T-helper 2 cell treated with Interferon-gamma antibody and Interleukin-4, amounts not matched to agents 100 ng/mL and 5 ng/mL, for 36 hours (primary cell): ENCODE data around the gene DCTN3. TPM values are rescaled to one million over a fixed set of nuclear protein-coding genes. Genes with fewer than 3 reads are reported as not detected.

ENCODE experiments used
- intact Hi-C: fragments of 100-400 bp; cut with micrococcal nuclease; formaldehyde crosslinking; loops from one replicate; pipeline ENCODE4 v1.15.1; 2023
- total RNA-seq: library from RNA; stranded (reverse); gene quantifications from 2 replicates; pipeline ENCODE4 v1.2.3, GENCODE V29; 2022

DCTN3 gene
- total RNA-seq, 1 donor from 2014 or later = 115 TPM

DNA sequence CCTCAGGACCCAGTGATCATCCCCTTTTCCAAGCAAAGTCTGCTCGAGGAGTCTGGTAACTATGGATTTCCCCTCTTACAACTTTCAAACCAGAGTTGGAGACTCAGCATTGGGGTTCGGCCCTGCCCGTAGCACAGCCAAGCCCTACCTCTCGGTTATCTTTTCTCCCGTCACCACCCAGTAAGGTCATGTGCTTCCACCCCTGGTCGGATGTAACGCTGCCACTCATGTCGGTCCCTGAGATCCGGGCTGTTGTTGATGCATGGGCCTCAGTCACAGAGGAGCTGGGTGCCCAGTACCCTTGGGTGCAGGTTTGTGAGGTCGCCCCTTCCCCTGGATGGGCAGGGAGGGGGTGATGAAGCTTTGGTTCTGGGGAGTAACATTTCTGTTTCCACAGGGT is 27.4 kb upstream of the DCTN3 start:
- intact Hi-C loops = loop anchor here (2.0 kb wide), 1 partner anchor 53 kb away; no protein-coding TSS in a partner anchor

DNA sequence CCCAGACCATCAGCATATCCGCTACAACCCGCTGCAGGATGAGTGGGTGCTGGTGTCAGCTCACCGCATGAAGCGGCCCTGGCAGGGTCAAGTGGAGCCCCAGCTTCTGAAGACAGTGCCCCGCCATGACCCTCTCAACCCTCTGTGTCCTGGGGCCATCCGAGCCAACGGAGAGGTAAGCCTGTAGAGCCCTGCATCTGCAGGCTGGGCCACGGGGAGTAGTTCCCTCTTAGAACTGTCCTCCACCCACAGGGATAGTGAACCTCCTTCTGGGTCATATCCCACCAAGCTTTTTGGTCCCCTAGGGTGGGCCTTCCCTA is 26.7 kb upstream of the DCTN3 start:
- intact Hi-C loops = loop anchor here (2.0 kb wide), 1 partner anchor 54 kb away; no protein-coding TSS in a partner anchor

DNA sequence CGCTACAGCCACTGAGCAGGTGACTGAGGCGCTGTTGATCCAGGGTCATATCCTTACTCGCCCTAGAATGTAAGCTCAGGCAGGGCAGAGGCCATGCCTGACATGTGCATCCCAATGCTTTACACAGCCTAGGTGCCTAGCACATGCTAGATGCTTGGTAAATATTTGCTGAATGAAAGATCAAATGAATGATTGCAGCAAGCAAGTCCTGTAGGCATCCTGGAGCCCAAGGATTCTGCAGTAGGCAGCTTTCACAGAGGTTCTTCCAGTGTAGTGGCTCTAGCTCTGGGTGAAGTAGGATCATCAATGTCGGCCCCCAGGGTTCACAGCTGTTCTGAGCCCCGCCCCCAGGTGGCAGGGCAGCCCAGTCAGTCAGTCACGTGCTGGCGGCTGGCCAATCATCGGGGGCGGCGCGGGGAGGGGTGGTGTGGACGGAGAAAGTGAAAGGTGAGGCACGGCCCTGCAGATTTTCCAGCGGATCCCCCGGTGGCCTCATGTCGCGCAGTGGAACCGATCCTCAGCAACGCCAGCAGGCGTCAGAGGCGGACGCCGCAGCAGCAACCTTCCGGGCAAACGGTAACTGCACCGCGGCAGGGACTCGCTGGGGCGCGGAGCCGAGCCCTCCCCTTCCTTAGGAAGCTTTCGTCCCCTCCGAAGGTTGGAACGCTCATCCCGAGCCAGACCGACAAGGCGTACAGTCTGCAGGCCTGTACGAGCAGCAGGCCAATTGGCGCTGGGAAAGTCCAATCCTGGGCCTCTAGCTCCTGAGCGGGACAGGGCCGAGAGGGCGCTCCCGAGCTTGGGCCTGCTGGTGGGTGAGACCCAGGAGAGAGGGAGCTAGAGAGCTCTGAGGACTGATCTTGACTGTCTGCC is 26.2 kb upstream of the DCTN3 start, which contains the start of gene GALT:
Gene GALT, plus strand, starts transcription at position 465 of the 873 bp plus-strand sequence. Its CDS starts 30 bp downstream, at position 495.
- intact Hi-C loops = loop anchor here (1.0 to 2.0 kb wide), 3 partner anchors 8 to 54 kb away; no protein-coding TSS in a partner anchor

DNA sequence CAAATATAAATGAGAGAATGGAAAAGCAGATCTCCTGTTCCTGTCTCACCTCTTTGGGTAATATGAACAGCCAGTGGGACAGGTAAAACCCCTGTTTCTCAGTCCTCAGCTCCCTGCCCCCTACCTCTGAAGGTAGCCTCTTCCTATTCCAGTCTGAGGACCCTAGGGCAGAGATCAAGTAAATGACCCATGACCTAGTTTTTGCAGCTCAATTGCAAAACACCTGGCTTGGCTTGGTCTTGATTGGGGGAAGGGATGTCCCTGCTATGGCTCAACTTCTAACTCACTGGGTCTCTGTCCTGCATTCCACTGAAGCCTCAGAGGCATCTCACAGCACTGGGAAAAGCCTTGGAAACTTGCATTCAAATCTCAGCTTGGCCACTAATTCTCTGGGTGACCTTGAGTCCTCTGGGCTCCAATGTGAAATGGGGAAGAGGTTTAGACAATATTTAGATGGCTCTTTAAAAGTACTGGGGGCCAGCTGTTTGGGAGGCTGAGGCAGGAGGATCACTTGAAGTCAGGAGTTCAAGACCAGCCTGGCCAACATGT is 24.5 kb upstream of the DCTN3 start:
- intact Hi-C loops = no loop called here

DNA sequence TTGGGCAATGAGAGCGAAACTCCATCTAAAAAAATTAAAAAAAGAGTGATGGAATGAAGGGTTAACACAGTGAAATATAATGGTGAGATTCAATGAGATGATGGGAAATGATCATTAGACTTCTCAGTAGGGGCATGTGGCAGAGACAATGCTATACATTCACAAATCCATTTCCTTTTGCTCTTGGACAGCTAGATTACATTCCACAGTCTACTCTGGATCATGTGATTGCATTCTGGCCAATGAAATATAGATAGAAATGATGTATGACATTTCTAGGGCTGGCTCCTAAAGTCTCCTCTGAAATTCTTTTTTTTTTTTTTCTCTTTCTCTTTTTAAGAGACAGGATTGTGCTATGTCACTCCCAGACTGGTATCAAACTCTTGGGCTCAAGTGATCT is 22.4 kb upstream of the DCTN3 start:
- intact Hi-C loops = no loop called here

DNA sequence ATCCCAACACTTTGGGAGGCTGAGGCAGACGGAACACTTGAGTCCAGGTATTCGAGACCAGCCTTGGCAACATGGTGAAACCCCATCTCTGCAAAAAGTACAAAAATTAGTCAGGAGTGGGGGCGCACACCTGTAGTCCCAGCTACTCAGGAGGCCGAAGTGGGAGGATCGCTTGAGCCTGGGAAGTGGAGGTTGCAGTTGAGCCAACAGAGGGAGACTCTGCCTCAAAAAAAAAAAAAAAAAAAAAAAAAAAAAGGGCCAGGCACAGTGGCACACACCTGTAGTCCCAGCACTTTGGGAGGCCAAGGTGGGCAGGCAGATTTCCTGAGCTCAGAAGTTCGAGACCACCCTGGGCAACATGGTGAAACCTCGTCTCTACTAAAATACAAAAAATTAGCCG is 19.0 kb upstream of the DCTN3 start:
- intact Hi-C loops = loop anchor here (5.0 kb wide), 2 partner anchors 182 to 262 kb away; partner anchors contain the start of genes DNAI1, FAM219A and MYORG

DNA sequence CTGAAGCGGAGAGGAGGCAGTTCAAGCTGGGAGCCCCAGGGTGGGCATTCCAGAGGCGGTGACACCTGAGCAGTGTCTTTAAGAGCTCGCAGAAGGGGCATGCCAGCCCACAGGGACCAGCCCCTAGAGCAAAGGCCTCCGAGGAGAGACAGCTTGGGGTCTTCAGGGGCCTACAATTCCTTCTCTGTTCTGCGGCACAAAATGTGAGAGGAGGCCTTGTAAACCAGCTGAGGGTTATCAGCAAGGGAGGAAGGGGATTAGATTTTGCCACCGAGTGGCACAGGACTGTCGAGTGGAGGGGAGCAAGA is 17.8 kb upstream of the DCTN3 start:
- intact Hi-C loops = loop anchor here (1.0 to 5.0 kb wide), 3 partner anchors 8 to 261 kb away; partner anchors contain the start of genes DNAI1, FAM219A, GALT and MYORG

DNA sequence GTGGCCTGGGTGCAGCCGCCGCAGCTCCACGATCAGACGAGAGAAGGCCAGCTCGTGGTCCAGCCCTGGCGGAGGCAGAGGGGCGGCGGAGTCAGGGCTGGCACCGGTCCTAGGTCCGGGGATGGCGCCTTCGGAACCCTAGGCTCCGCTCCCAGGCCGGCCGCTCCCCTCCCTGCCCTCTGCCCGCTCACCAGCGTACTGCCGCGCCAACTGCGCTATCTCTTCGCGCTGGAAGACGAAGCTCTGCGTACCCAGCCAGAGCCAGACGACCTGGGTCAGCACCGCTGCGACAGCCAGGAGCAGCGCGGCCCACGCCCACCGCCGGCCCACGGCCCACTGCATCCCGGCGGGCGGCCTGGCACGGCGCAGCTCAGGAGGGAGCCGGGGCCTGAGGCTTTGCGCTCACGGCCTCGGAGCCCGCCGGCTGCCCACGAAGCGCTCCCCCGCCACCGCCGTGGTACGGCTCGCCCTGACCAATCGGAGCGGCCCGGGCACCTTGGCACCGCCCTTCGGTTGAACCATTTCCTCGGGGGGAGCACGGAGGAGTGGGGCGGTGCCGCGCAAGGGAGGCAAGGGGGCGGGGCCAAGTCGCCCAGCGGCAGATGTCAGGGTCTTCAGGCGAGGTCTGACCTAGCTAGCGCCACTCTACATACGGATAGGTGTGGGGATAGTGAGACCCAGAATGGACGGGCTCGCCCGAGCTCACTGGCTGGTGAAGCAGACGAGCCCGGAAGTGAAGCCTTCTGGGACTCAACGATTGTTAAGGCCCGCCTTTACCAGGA is 17.3 kb upstream of the DCTN3 start, which contains the start of gene SIGMAR1:
Gene SIGMAR1, minus strand, starts transcription at position 432 of the 782 bp plus-strand sequence. Its CDS starts 90 bp downstream, at position 342.
- intact Hi-C loops = loop anchor here (1.0 to 5.0 kb wide), 4 partner anchors 9 to 260 kb away; partner anchors contain the start of genes DNAI1, FAM219A, GALT and MYORG

DNA sequence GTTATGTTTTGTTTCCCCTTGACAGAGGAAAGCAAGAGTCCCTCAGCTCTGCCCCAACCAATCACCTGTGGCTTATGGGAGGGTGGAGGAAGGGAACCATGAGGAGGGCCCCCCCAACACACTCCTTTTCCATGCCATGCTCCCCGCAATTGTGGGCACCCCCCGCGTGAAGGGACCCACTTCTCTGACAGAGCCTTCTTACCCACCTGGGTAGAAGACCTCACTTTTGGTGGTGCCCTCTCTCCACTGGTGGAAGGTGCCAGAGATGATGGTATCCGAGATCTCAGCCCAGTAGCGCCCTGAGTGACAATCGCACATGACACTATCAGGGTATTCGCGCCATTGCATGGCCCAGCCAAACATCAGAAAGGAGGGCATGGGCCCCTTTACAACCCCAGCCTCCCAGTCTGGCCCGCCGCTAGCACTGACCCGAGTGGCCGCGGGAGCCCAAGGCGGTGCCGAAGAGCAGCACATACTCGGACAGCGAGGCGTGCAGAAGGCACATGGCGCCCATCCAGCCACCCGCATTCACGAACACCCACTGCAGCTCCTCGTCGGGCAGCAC is 16.6 kb upstream of the DCTN3 start:
- intact Hi-C loops = loop anchor here (1.0 to 5.0 kb wide), 3 partner anchors 28 to 260 kb away; partner anchors contain the start of genes DNAI1, FAM219A and MYORG

DNA sequence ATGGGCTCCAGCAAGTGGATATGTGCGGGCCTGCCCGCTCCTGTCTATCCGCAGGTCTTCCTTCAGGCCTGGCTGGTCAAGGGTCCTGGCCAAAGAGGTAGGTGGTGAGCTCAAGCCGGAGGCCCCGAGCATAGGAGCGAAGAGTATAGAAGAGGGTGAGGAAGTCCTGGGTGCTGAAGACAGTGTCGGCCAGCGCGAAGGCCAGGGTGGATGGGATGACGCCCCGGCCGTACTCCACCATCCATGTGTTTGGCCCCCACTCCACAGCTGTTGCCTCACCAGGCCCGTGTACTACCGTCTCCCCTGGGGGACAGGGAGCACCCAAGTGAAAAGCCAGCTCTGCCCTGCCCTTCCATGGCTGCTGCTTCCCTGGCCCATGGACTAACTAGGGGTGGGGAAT is 15.3 kb upstream of the DCTN3 start:
- intact Hi-C loops = loop anchor here (2.0 to 5.0 kb wide), 3 partner anchors 67 to 258 kb away; partner anchors contain the start of genes DNAI1, FAM219A and MYORG

DNA sequence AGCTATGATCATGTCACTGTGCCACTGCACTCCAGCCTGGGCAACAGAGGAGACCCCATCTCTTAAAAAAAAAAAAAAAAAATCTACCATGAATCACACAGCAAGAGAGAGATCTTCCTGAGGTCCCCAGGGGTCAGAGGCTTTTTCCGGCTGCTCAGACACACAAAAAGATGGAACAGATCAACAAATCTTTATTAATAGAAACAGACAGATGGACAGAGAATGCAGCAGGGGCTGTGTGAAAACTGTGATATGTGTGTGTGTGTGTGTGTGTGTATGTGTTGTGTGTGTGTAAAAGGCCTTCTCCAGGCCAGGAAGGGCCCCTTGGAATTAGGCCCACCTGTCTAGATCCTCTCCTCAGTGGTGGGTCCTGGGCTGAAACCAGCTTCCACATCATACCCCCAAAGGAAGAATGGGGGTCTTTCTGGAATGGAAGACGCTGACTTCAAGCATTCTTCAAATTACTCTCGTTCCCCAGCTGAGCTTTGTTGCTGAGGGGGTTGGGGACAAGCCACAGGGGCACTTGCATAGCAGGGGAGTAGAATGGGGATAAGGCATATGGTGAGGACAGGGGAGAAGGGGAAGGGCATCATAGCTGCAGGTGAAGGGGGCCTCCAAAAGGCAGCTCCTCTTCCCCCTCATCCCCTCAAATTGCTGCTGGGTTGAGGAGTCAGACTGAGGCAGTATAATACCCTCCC is 14.4 kb upstream of the DCTN3 start:
- intact Hi-C loops = loop anchor here (1.0 to 5.0 kb wide), 4 partner anchors 22 to 257 kb away; partner anchors contain the start of genes DNAI1, FAM219A, MYORG and RPP25L

DNA sequence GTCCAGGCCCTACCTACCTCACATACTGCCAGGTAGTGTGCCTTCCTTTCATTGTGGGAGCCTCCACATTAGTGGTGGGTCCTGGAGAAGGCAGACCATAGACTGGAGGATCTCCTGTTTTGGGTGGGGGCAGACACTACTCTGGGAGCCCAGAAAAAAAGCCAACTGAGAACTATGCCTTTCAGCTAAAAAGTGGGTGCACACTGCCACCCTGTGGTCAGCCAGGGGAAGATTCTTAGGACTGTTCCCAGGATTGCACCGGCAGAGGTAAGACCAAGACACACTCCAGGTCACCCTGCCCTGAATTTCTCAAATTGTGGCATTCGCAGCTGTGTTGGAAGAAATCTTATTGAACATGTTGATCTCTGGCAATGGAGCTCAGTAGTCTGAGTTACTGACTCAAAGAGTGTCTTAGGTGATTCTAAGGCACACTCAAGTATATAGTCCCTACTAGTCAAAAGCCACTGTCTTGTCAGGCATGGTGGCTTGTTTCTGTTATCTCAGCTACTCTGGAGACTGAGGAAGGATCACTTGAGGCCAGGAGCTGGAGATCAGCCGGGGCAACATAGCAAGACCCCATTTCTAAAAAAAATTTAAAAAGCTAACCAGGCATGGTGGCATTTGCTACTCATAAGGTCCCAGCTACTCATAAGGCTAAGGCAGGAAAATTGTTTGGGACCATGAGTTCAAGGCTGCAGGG is 13.7 kb upstream of the DCTN3 start:
- intact Hi-C loops = loop anchor here (1.0 to 2.0 kb wide), 2 partner anchors 22 to 69 kb away; partner anchors contain the start of gene RPP25L

DNA sequence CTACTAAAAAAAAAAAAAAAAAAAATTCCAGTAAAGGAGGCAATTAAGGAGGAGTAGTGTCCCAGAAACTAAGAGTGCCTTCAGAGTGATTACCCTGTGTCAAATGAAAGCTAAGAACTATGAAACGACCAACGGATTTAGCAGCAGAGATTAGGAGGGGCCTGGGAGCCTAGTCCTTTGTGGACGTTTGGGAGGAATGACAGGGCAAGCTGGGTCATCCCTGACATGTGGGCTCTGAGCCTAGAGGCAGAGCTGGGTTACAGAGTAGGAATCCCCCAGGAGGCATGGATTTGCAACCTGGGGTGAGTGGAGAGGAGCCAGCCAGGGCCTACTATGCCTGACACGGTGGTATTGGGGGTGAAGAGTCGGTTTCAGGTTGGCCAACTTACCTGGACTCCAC is 12.9 kb upstream of the DCTN3 start:
- intact Hi-C loops = no loop called here

DNA sequence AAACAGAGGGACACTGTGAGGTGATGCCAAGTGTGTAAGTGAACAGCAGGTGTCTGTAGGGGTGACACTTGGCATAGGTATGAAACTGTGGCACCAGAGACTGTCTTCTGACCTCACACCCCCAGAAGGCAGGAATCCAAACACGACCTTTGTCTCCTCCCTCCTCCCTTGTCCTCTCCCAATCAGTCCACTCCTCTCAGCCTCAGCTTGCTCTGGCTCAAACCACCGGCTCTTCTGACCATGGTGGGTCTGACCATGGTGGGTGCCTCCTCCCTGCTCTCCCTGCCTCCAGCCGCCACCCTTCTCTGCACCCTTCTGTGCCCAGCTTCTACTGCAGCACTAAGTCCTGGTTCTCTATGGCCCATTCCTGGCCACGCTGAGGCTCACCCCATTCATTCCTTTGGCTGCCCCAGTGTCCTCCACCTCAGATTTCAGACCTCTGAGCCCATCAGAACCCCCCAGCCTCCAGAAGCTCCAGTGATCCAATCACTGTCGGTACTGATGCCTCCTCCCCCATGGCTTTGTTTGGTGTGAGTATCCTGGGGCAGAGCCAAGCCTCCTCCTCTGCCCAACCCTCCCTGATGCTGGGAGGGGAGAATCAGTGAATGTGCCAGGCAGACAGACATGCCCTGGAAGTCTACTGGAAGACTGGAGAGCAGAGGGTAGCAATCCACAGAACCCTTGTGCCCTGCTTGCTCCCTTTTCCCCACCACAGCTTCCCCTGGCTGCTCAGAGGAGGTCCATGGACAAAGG is 10.3 kb upstream of the DCTN3 start:
- intact Hi-C loops = no loop called here

DNA sequence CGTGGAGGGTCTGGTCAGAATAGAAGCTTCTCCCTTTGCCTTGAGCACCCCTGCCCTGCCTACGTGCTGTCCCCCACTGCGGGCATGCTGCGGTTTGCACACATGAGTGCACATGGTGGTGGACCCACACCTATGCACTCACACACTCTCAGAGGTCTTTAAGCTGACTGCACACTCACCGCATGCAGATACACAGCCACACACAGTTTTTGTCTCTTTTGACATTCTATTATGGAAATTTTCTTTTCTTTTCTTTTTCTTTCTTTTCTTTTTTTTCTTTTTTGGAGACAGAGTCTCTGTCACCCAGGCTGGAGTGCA is 9.2 kb upstream of the DCTN3 start:
- intact Hi-C loops = no loop called here

DNA sequence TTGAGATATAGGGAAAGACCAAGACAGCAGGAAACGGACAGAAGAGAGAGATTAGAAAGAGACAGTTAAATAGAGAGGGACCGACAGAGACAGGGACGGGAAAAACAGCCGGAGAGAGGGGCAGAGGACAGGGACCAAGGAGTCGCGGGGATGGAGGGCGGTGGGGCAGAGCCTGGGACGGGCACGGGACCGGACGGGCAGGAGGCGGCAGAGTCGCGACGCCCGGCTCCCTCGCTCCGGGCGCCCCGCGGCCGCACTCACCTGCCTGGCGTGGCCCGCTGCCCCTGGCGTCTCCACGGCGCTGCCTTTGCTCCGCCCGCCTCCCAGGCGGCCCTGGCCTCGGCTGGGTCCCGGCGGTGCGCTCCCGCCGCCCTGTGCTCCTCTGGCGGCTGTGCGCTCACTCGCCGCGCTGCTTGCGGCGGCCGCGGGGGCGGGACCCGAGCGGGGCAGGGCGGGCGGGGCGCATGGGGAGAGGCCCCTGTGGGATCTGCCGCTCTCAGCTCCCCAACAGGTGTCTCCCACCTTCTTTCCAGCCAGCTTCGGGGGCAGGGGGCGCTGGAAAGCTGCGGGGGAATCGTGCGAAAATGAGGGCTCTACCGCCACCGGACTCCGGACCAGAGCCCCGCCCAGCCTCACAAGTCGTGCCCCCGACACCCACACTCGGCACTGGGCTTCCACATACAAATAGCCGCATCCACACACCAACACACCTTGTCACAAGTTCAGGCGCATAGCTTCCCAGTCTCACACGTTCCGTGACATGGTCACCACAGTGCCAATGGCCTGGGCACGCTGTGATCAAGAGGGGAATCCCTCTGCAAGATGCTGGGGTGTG is 8.6 kb upstream of the DCTN3 start, which contains the start of gene ARID3C:
Gene ARID3C, minus strand, starts transcription at position 411 of the 835 bp plus-strand sequence. CDS start 1,052 bp downstream, outside the sequence.
- intact Hi-C loops = no loop called here

DNA sequence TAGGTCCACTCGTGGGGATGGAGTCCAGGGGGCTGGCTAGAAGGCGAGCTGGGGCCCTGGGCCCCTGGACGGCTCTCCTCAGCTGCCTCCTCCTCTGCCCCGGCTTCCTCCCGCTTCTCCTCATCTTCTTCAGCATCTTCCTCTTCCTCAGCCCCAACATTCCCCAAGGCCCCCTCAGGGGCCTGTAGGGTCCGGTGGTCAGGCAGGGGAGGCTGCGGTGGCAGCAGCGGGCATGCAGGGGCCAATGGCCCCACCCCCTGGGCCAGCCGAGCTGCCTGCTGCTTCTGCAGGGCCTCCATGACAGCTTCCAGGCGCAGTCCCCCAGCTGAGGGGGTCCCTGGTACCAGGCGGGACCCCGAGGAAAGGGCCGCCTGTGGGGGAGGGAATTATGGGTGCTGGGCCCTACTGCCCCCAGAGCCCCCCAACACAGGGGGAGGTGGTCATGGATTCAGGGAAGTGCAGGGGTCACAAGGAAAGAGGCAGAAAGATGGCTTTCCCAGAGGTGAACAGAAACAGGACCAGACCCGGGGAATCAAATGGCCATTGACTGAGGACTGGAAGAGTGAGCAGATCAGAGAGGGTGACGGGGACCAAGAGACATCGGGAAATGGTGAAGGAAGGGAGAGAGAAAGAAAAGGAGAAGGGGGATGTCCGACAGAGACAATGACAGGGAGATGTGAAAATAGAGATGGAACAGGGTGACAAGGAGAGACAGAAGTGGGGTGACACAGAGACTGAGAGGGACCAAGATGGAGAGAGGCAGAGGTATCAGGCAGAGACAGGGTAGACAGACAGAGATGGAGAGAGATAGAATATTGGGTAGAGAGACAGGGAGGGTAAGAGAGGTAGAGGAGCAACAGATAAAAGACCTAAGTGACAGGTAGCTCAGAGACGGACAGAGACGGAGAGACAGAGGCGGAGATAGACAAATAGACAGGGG is 7.7 kb upstream of the DCTN3 start:
- intact Hi-C loops = no loop called here
